ENCODE data around the gene SGK1.
"Not testable (repeated sequence)": the region's sequence is repeated elsewhere in the genome, so short reads cannot be mapped to it uniquely, and the experiment has no call there.

The SGK1 gene

GRCh38 chr6:134330555-134330954, 12.6 kb upstream of the SGK1 start:
- POLR2A ChIA-PET = no interaction called here
- TF ChIP-seq CTCF (IDR thresholded peaks at IDR 0.05; ENCODE audit: insufficient read depth, low read length, missing control alignments) = no peak
- CTCF ChIA-PET = no interaction called here
- H3K4me3 ChIP-seq (ENCODE audit: low read depth, low read length) = no peak overlapping the region
- no peak for DNase-seq (ENCODE audit: low read depth, low spot score)

- ChIA-PET POLR2A (no interaction called here), CTCF (no interaction called here)
- H3K4me3 ChIP-seq (ENCODE audit: low read depth, low read length) = no peak overlapping the region
- DNase-seq (ENCODE audit: low read depth, low spot score) = no peak
- TF ChIP-seq CTCF (IDR thresholded peaks at IDR 0.05; ENCODE audit: insufficient read depth, low read length, missing control alignments) = no peak
Measured at GRCh38 chr6:134328792-134329191, 10.9 kb upstream of the SGK1 start.

- CTCF ChIA-PET = interaction anchor here (1.3 kb wide), 1 partner anchor 10 kb away, joined by 4 read pairs; the partner anchor contains the start of gene SGK1
- POLR2A ChIA-PET = no interaction called here
- no peak overlapping the region for H3K4me3 ChIP-seq (ENCODE audit: low read depth, low read length)
- no peak for TF ChIP-seq CTCF (IDR thresholded peaks at IDR 0.05; ENCODE audit: insufficient read depth, low read length, missing control alignments)
- no peak for DNase-seq (ENCODE audit: low read depth, low spot score)
Measured at GRCh38 chr6:134328138-134328537, 10.2 kb upstream of the SGK1 start.

GRCh38 chr6:134326192-134326591, 8.3 kb upstream of the SGK1 start:
- POLR2A ChIA-PET; DNase-seq (ENCODE audit: low read depth, low spot score); CTCF ChIA-PET; H3K4me3 ChIP-seq (ENCODE audit: low read depth, low read length): not testable (repeated sequence)

- POLR2A ChIA-PET = no interaction called here
- CTCF ChIA-PET = no interaction called here
- DNase-seq (ENCODE audit: low read depth, low spot score) = no peak
- no peak for TF ChIP-seq CTCF (IDR thresholded peaks at IDR 0.05; ENCODE audit: insufficient read depth, low read length, missing control alignments)
- H3K4me3 ChIP-seq (ENCODE audit: low read depth, low read length) = no peak overlapping the region
Measured at GRCh38 chr6:134324766-134325165, 6.9 kb upstream of the SGK1 start.

- CTCF ChIA-PET = no interaction called here
- no peak overlapping the region for H3K4me3 ChIP-seq (ENCODE audit: low read depth, low read length)
- POLR2A ChIA-PET = no interaction called here
- no peak for DNase-seq (ENCODE audit: low read depth, low spot score)
- no peak for TF ChIP-seq CTCF (IDR thresholded peaks at IDR 0.05; ENCODE audit: insufficient read depth, low read length, missing control alignments)
Measured at GRCh38 chr6:134324141-134324540, 6.2 kb upstream of the SGK1 start.

- POLR2A ChIA-PET = no interaction called here
Measured at GRCh38 chr6:134323698-134324097, 5.8 kb upstream of the SGK1 start.

More at GRCh38 chr6:134323698-134324097, 5.8 kb upstream of the SGK1 start:
- no peak for TF ChIP-seq CTCF (IDR thresholded peaks at IDR 0.05; ENCODE audit: insufficient read depth, low read length, missing control alignments)
- H3K4me3 ChIP-seq (ENCODE audit: low read depth, low read length) = no peak overlapping the region
- CTCF ChIA-PET = no interaction called here
- DNase-seq (ENCODE audit: low read depth, low spot score) = no peak
